Endothelial cell of umbilical vein (primary cell): ENCODE data around the gene SRGAP3.

Source experiments
- EZH2 ChIP-seq: IDR thresholded peaks from 2 replicates; pipeline ENCODE4 v1.6.1; 2012; ENCODE audit warnings: borderline replicate concordance, low read depth, mild to moderate bottlenecking, moderate library complexity, low read length, inconsistent platforms; ENCODE audit not compliant: severe bottlenecking
- GATA2 ChIP-seq: IDR thresholded peaks from 2 replicates; pipeline ENCODE4 v1.7.0; 2011; ENCODE audit warnings: low read depth, mild to moderate bottlenecking, moderate library complexity, mixed read lengths, low read length; ENCODE audit not compliant: insufficient read length, insufficient read depth
- POLR2A ChIP-seq: IDR thresholded peaks from 2 replicates; pipeline ENCODE4 v1.6.1; 2012; ENCODE audit warnings: low read depth, mild to moderate bottlenecking, control low read depth, low read length
- POLR2AphosphoS5 ChIP-seq: IDR thresholded peaks from 2 replicates; pipeline ENCODE4 v1.6.1; 2012; ENCODE audit warnings: low read depth, mild to moderate bottlenecking, control low read depth, low read length, moderate library complexity; ENCODE audit not compliant: insufficient read depth
- TF ChIP-seq, protein P1 (sequence below), 2 donors: IDR thresholded peaks; 1 replicate in 1 of 2; 2 replicates in 1 of 2; pipeline ENCODE4 v1.5.1; 2011; ENCODE audit warnings: low read length in 2 of 2, mild to moderate bottlenecking in 2 of 2, moderate library complexity in 2 of 2, control low read depth in 1 of 2, inconsistent platforms in 1 of 2, low read depth in 1 of 2; ENCODE audit not compliant: insufficient read depth in 1 of 2; ENCODE audit errors: extremely low read depth in 1 of 2

DNA sequence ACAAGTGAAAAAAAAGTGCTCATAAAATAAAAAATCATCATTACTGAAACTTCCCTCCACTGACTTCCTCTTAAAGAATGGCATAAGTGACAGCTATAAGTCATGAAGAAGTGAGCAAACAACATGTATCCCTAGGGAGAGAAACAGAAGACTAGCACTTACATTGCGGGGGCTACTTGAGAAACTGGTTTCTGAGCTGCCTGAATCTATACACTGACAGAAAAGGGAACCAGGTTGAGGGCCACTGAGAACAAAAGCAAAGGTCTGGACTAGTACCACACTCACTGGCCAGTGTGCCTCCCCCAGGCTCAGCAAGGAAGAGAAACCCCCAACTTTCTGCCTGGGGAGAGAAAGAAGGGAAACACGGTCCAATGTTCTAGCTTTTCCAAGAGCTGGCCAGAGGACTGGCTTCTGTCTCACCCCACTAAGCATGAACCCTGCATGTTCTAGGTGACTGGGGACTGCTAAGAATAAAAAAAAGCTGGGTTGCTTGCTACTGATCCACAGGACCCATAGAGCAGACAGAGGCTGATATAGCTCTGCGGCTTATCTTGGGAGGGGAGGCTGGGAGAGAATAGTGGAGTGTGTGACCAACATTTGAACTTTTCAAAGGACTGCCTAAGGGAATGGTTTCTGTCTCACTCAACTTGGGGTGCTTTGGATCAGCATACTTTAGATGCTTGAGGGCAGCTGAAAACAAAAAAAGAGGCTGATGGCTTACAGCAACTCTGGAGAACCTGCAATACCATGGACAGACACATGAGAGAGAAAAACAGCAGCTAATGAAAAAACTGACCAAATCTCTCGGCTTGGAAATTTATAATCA lies 294.3 kb downstream of the SRGAP3 start:
- TF ChIP-seq POLR2A: no peak
- TF ChIP-seq EZH2: no peak
- TF ChIP-seq, protein P1, sequence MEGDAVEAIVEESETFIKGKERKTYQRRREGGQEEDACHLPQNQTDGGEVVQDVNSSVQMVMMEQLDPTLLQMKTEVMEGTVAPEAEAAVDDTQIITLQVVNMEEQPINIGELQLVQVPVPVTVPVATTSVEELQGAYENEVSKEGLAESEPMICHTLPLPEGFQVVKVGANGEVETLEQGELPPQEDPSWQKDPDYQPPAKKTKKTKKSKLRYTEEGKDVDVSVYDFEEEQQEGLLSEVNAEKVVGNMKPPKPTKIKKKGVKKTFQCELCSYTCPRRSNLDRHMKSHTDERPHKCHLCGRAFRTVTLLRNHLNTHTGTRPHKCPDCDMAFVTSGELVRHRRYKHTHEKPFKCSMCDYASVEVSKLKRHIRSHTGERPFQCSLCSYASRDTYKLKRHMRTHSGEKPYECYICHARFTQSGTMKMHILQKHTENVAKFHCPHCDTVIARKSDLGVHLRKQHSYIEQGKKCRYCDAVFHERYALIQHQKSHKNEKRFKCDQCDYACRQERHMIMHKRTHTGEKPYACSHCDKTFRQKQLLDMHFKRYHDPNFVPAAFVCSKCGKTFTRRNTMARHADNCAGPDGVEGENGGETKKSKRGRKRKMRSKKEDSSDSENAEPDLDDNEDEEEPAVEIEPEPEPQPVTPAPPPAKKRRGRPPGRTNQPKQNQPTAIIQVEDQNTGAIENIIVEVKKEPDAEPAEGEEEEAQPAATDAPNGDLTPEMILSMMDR (IDR thresholded peaks at IDR 0.05; ENCODE audit: extremely low read depth in 1 of 2, insufficient read depth in 1 of 2, low read depth in 1 of 2, low read length in 2 of 2): no peak
- TF ChIP-seq POLR2AphosphoS5: no peak
- TF ChIP-seq GATA2: no peak
